Right lobe of liver (tissue), 6 donors: ENCODE measurements around the gene AKAP8L. TPM values are rescaled to one million over a fixed set of nuclear protein-coding genes. Genes with fewer than 3 reads are reported as not detected.

Experiments
- ATAC-seq, 4 donors: fragments of 200-7000 bp; cut with Tn5 transposase; one replicate each; pipeline ENCODE4 v1.9.1; 2020; ENCODE audit warnings: mild to moderate bottlenecking in 4 of 4, moderate library complexity in 4 of 4
- DNase-seq, 3 donors: peaks; one replicate each; pipeline ENCODE4 v3.0.0-alpha.2; 2020
- H3K27ac ChIP-seq, 3 donors: fragments of 200-600 bp; one replicate each; pipeline ENCODE4 v1.8.0; 2022
- H3K27me3 ChIP-seq, 2 donors: fragments of 200-600 bp; one replicate each; pipeline ENCODE4 v1.8.0; 2022
- H3K36me3 ChIP-seq, 4 donors: fragments of 200-600 bp; sonication (generic) in 1 of 4; one replicate each; pipeline versions ENCODE4 v1.5.1 to v1.8.0; 2017 to 2022; ENCODE audit warnings: control low read depth in 1 of 4
- H3K4me1 ChIP-seq, 4 donors: fragments of 200-600 bp; sonication (generic) in 1 of 4; one replicate each; pipeline versions ENCODE4 v1.5.1 to v1.8.0; 2017 to 2022; ENCODE audit warnings: control low read depth in 1 of 4
- H3K4me3 ChIP-seq, 3 donors: fragments of 200-600 bp; one replicate each; pipeline ENCODE4 v1.8.0; 2022
- H3K9me3 ChIP-seq, 4 donors: fragments of 200-600 bp; sonication (generic) in 1 of 4; one replicate each; pipeline versions ENCODE4 v1.5.1 to v1.8.0; 2017 to 2022; ENCODE audit warnings: control low read depth in 1 of 4
- POLR2A ChIP-seq: fragments of 450-650 bp; IDR thresholded peaks from one replicate; pipeline ENCODE4 v1.6.1; 2017; ENCODE audit warnings: antibody characterized with exemption, mild to moderate bottlenecking
- WGBS: methylation state at CpG from one replicate; pipeline ENCODE4 v1.1.6; 2018; ENCODE audit warnings: low coverage, low lambda C conversion rate; ENCODE audit not compliant: insufficient coverage; ENCODE audit errors: missing lambda C conversion rate; 5-methylcytosine and 5-hydroxymethylcytosine counted together
- intact Hi-C, 2 donors: fragments of 100-400 bp; cut with DNase I; formaldehyde crosslinking; loops; one replicate each; pipeline versions ENCODE4 v1.11.2 to v1.14.1; 2022
- total RNA-seq, 6 experiments: library from RNA; depleted of rRNA in 2 of 6; stranded (reverse); fragments of >200 nt in 2 of 6; fragmentation: NEBNext Ultra II Directional in 3 of 6; extraction: Animal tissue kit (Norgen Biotek cat#: 25700) in 3 of 6; gene quantifications; one replicate each; pipeline versions ENCODE4 v1.1.0 to v1.2.4, GENCODE V29; 2016 to 2023
- TF ChIP-seq, protein P1 (sequence below), 4 donors: fragments of 200-600 bp in 3 of 4; fragments of 450-650 bp in 1 of 4; IDR thresholded peaks; one replicate each; pipeline versions ENCODE4 v1.5.1 to v1.8.0; 2016 to 2022; ENCODE audit warnings: antibody characterized with exemption in 4 of 4, mild to moderate bottlenecking in 2 of 4
- donor health status: DM: no; HTN: yes; CAD: no.
- donor health status: DM: no; HTN: no; CAD: no.
- donor health status: DM: no; HTN: no; CAD: no.
- donor health status: DM: no; HTN: yes; CAD: no.
- donor health status: DM: no; HTN: yes; CAD: no.

The AKAP8L gene
- total RNA-seq, 6 experiments from 2014 or later, result 27.4 to 69.4 (median 49.6) TPM

GRCh38 chr19:15464394-15465385 lies 45.9 kb upstream of the AKAP8L start, which contains the start of gene RASAL3:
Gene RASAL3, minus strand, starts transcription at chr19:15464544. Its CDS starts 186 bp downstream, at chr19:15464358.
- H3K27me3 ChIP-seq, result no peaks in the 10 kb centered on the region
- peaks cover 0 to 27% (median 13%) of the 10 kb centered on the region in 4 donors for H3K4me1 ChIP-seq
- H3K4me3 ChIP-seq, result peak within 1 kb of the TSS; percentile 21 to 44 (median 28)
- no peaks in the 10 kb centered on the region for H3K9me3 ChIP-seq
- no peaks in the 10 kb centered on the region for H3K36me3 ChIP-seq
- peak in 2 of 3 donors; percentile 40 to 74 for DNase-seq
- ATAC-seq, result peak; percentile 29 to 55 (median 42)
- peak within 1 kb of the TSS; percentile 26 to 73 (median 51) for H3K27ac ChIP-seq
- TF ChIP-seq, protein P1, sequence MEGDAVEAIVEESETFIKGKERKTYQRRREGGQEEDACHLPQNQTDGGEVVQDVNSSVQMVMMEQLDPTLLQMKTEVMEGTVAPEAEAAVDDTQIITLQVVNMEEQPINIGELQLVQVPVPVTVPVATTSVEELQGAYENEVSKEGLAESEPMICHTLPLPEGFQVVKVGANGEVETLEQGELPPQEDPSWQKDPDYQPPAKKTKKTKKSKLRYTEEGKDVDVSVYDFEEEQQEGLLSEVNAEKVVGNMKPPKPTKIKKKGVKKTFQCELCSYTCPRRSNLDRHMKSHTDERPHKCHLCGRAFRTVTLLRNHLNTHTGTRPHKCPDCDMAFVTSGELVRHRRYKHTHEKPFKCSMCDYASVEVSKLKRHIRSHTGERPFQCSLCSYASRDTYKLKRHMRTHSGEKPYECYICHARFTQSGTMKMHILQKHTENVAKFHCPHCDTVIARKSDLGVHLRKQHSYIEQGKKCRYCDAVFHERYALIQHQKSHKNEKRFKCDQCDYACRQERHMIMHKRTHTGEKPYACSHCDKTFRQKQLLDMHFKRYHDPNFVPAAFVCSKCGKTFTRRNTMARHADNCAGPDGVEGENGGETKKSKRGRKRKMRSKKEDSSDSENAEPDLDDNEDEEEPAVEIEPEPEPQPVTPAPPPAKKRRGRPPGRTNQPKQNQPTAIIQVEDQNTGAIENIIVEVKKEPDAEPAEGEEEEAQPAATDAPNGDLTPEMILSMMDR (IDR thresholded peaks at IDR 0.05), result no peak
- no peak for TF ChIP-seq POLR2A
- WGBS, result 23% methylated on average over 14 of the region's 17 CpGs
- intact Hi-C loops, result no loop called here

- H3K9me3 ChIP-seq, result no peaks in the 10 kb centered on the region
- WGBS, result no CpG with 5 or more reads among the region's 25 CpGs
- no peaks in the 10 kb centered on the region for H3K27me3 ChIP-seq
- peaks cover 0 to 19% (median 7%) of the 10 kb centered on the region in 4 donors for H3K4me1 ChIP-seq
- TF ChIP-seq, protein P1 (IDR thresholded peaks at IDR 0.05), result no peak
- no peak for TF ChIP-seq POLR2A
- peak overlapping the region; percentile 21 to 44 (median 28) for H3K4me3 ChIP-seq
- ATAC-seq, result peak; percentile 54 to 60 (median 58)
- intact Hi-C loops, result no loop called here
- H3K27ac ChIP-seq, result peak overlapping the region; percentile 26 to 73 (median 51)
- peak in 2 of 3 donors; percentile 45 to 53 for DNase-seq
- no peaks in the 10 kb centered on the region for H3K36me3 ChIP-seq
These were observed 45.1 kb upstream of the AKAP8L start for GRCh38 chr19:15463861-15464371.

- H3K36me3 ChIP-seq, result no peaks in the 10 kb centered on the region
- no peaks in the 10 kb centered on the region for H3K9me3 ChIP-seq
- H3K27ac ChIP-seq, result no peak overlapping the region
- H3K4me1 ChIP-seq, result peaks cover 0 to 18% (median 3%) of the 10 kb centered on the region in 4 donors
- DNase-seq (no peak), ATAC-seq (no peak)
- no peak for TF ChIP-seq POLR2A
- TF ChIP-seq, protein P1 (IDR thresholded peaks at IDR 0.05), result no peak
- intact Hi-C loops, result no loop called here
- H3K4me3 ChIP-seq, result no peak overlapping the region
- no peaks in the 10 kb centered on the region for H3K27me3 ChIP-seq
- WGBS, result 83% methylated on average over 2 of the region's 2 CpGs
These were observed 42.9 kb upstream of the AKAP8L start for GRCh38 chr19:15461694-15462093.

GRCh38 chr19:15457701-15458484 lies 39.1 kb upstream of the AKAP8L start:
- no peak overlapping the region for H3K4me3 ChIP-seq
- TF ChIP-seq, protein P1 (IDR thresholded peaks at IDR 0.05), result no peak
- no peak for TF ChIP-seq POLR2A
- no peaks in the 10 kb centered on the region for H3K27me3 ChIP-seq
- no peak for ATAC-seq
- H3K36me3 ChIP-seq, result no peaks in the 10 kb centered on the region
- intact Hi-C loops, result loop anchor here in 1 of 2 donors (10.0 kb wide), 1 partner anchor 97 kb away; no protein-coding TSS in a partner anchor
- H3K27ac ChIP-seq, result no peak overlapping the region
- 49% methylated on average over 23 of the region's 54 CpGs for WGBS
- DNase-seq, result no peak
- peaks cover 0 to 22% (median 3%) of the 10 kb centered on the region in 4 donors for H3K4me1 ChIP-seq
- no peaks in the 10 kb centered on the region for H3K9me3 ChIP-seq
